Measurements from ENCODE around the gene MYO7A.

DNA sequence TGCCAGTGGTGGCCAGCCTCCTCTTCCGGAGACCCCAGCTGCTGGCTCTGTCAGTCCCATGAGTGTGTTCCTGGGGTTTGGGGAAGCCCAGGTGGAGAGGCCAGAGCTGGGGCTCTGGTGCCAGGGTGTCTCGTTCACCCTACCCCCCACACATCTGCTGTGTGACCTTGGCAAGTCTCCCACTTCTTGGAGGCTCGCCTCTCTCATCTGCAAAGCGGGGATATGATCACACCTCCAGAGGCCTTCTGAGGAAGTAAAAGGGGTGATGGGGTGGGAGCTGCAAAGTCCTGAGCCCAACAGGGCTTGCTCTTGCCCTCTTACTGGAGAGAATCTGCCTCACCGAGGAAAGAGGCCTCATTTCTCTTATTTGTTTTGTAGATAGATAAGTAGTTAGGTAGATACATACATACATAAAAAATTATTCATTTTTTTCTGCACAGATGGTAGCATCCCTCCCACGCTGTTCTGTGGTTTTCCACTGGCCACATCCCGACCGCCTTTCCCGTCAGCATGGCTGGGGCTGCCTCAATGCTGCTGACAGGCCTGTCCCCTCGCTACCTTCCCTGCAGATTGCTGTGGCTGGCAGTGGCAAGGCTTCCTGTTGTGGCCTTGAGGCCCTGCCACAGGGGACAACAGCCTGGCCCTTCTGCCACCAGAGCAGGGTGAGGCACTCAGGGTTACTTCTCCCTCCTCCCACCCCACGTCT is 23.9 kb downstream of the MYO7A start:
- TF ChIP-seq, protein P1, sequence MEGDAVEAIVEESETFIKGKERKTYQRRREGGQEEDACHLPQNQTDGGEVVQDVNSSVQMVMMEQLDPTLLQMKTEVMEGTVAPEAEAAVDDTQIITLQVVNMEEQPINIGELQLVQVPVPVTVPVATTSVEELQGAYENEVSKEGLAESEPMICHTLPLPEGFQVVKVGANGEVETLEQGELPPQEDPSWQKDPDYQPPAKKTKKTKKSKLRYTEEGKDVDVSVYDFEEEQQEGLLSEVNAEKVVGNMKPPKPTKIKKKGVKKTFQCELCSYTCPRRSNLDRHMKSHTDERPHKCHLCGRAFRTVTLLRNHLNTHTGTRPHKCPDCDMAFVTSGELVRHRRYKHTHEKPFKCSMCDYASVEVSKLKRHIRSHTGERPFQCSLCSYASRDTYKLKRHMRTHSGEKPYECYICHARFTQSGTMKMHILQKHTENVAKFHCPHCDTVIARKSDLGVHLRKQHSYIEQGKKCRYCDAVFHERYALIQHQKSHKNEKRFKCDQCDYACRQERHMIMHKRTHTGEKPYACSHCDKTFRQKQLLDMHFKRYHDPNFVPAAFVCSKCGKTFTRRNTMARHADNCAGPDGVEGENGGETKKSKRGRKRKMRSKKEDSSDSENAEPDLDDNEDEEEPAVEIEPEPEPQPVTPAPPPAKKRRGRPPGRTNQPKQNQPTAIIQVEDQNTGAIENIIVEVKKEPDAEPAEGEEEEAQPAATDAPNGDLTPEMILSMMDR (IDR thresholded peaks at IDR 0.05; ENCODE audit: insufficient read depth, low read depth, low read length) = no peak
- TF ChIP-seq EZH2 (IDR thresholded peaks at IDR 0.05; ENCODE audit: insufficient read depth, low read length) = no peak
